GM21423 (cell line): ENCODE data around the gene MYH14.

Experiments used
- ATAC-seq: cut with Tn5 transposase; IDR thresholded peaks from one replicate; pipeline ENCODE4 v1.9.1; 2021; ENCODE audit warnings: mild to moderate bottlenecking, moderate library complexity; ENCODE audit not compliant: unreplicated experiment

Gene MYH14

GRCh38 chr19:50357178-50358100 lies 154.0 kb downstream of the MYH14 start:
- ATAC-seq = no peak

- no peak for ATAC-seq
Measured at GRCh38 chr19:50358483-50359327, 155.3 kb downstream of the MYH14 start.

- ATAC-seq = no peak
Measured at GRCh38 chr19:50359328-50359818, 156.0 kb downstream of the MYH14 start.
